Breast epithelium (tissue), 4 donors: ENCODE measurements around the gene PROX2. TPM values are rescaled to one million over a fixed set of nuclear protein-coding genes. Genes with fewer than 3 reads are reported as not detected.
A peak's percentile ranks its signal among the peaks of the same experiment; 100 is the strongest.

Experiments used
- DNase-seq, 2 donors: peaks; one replicate each; pipeline ENCODE4 v3.0.0-alpha.2; 2019; ENCODE audit warnings: low spot score in 2 of 2
- H3K27ac ChIP-seq, 2 donors: fragments of 200-600 bp; sonication (generic) in 1 of 2; one replicate each; pipeline ENCODE4 v1.5.1; 2016 to 2019; ENCODE audit warnings: mild to moderate bottlenecking in 1 of 2
- H3K27me3 ChIP-seq, 2 donors: fragments of 200-600 bp; sonication (generic) in 1 of 2; one replicate each; pipeline versions ENCODE4 v1.5.1 to v1.6.0; 2017 to 2019; ENCODE audit warnings: control low read depth in 1 of 2, mild to moderate bottlenecking in 1 of 2
- H3K36me3 ChIP-seq: fragments of 200-600 bp; one replicate; pipeline ENCODE4 v1.5.1; 2019
- H3K4me1 ChIP-seq, 2 donors: fragments of 200-600 bp; sonication (generic); one replicate each; pipeline ENCODE4 v1.5.1; 2016 to 2019; ENCODE audit warnings: control low read depth in 1 of 2
- H3K4me3 ChIP-seq, 3 donors: fragments of 200-600 bp; sonication (generic); 1 replicate in 2 of 3; 2 replicates in 1 of 3; pipeline ENCODE4 v1.5.1; 2016 to 2019; ENCODE audit warnings: mild to moderate bottlenecking in 3 of 3, moderate library complexity in 2 of 3
- H3K9me3 ChIP-seq, 2 donors: fragments of 200-600 bp; sonication (generic) in 1 of 2; one replicate each; pipeline ENCODE4 v1.5.1; 2016 to 2019; ENCODE audit warnings: control low read depth in 1 of 2
- CTCF ChIP-seq, 3 donors: fragments of 450-650 bp; IDR thresholded peaks; one replicate each; pipeline ENCODE4 v1.5.1; 2016 to 2017; ENCODE audit warnings: antibody characterized with exemption in 3 of 3, mild to moderate bottlenecking in 3 of 3, moderate library complexity in 3 of 3
- POLR2A ChIP-seq: fragments of 450-650 bp; IDR thresholded peaks from one replicate; pipeline ENCODE4 v1.6.1; 2016; ENCODE audit warnings: antibody characterized with exemption, mild to moderate bottlenecking, moderate library complexity
- POLR2AphosphoS5 ChIP-seq, 3 donors: sonication (generic); formaldehyde crosslinking; IDR thresholded peaks; one replicate each; pipeline ENCODE4 v1.6.1; 2017; ENCODE audit warnings: antibody characterized with exemption in 3 of 3
- intact Hi-C: fragments of 100-400 bp; cut with DNase I; formaldehyde crosslinking; loops from one replicate; pipeline ENCODE4 v1.15.1; 2023; ENCODE audit warnings: low total_unique reads
- total RNA-seq, 3 donors: library from RNA; depleted of rRNA; stranded (reverse); fragments of >200 nt; gene quantifications; one replicate each; pipeline ENCODE4 v1.1.0, GENCODE V29; 2016

PROX2 gene
- total RNA-seq, 3 donors from 2014 or later: not detected

- TF ChIP-seq POLR2A (no peak), POLR2AphosphoS5 (IDR thresholded peaks at IDR 0.05) (peak in 1 of 3 donors; percentile 37), CTCF (IDR thresholded peaks at IDR 0.05) (peak; percentile 77 to 85 (median 84))
- Histone ChIP-seq H3K27me3 (no peaks in the 10 kb centered on the region), H3K4me1 (no peaks in the 10 kb centered on the region), H3K27ac (no peak overlapping the region), H3K9me3 (no peaks in the 10 kb centered on the region), H3K4me3 (no peak overlapping the region), H3K36me3 (no peaks in the 10 kb centered on the region)
- intact Hi-C loops: loop anchor here (2.0 kb wide), 1 partner anchor 18 kb away; no protein-coding TSS in a partner anchor
- DNase-seq: peak; percentile 80 to 92
Observed at GRCh38 chr14:74860899-74861733, 14.8 kb downstream of the PROX2 start.

GRCh38 chr14:74859757-74860552, 16.0 kb downstream of the PROX2 start:
- Histone ChIP-seq H3K4me1 (no peaks in the 10 kb centered on the region), H3K4me3 (no peak overlapping the region), H3K9me3 (no peaks in the 10 kb centered on the region), H3K27ac (no peak overlapping the region), H3K27me3 (no peaks in the 10 kb centered on the region), H3K36me3 (no peaks in the 10 kb centered on the region)
- no peak for DNase-seq
- intact Hi-C loops: loop anchor here (2.0 kb wide), 1 partner anchor 19 kb away; no protein-coding TSS in a partner anchor
- no peak for TF ChIP-seq POLR2AphosphoS5 (IDR thresholded peaks at IDR 0.05)
- TF ChIP-seq POLR2A: no peak
- TF ChIP-seq CTCF (IDR thresholded peaks at IDR 0.05): no peak

DNA sequence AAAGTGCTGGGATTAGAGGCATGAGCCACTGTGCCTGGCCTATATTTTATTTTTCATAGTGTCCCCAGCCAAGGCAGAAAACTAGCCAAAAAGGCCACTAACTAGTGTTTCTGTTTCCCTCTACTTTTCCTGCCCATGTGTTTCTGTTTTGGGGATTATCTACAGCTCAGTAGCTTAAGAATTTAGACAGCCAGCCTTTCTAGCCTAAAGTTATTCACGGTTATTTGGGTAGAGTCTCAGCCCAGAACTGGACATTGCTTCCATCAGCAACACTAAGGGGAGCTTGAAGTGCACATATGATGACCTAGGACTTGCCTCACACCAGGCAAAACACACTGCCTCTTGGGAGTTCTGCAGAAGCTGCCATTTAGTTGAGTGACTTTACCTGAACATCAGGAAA, 17.9 kb downstream of the PROX2 start:
- intact Hi-C loops: no loop called here

GRCh38 chr14:74856366-74856765, 19.6 kb downstream of the PROX2 start:
- Histone ChIP-seq H3K27me3 (no peaks in the 10 kb centered on the region), H3K4me3 (no peak overlapping the region), H3K27ac (no peak overlapping the region), H3K9me3 (no peaks in the 10 kb centered on the region), H3K4me1 (no peaks in the 10 kb centered on the region), H3K36me3 (no peaks in the 10 kb centered on the region)
- intact Hi-C loops: no loop called here
- TF ChIP-seq CTCF (IDR thresholded peaks at IDR 0.05): no peak
- no peak for TF ChIP-seq POLR2AphosphoS5 (IDR thresholded peaks at IDR 0.05)
- no peak for TF ChIP-seq POLR2A
- DNase-seq: no peak

More for the DNA sequence above, 17.9 kb downstream of the PROX2 start:
- no peak overlapping the region for H3K27ac ChIP-seq
- H3K9me3 ChIP-seq: no peaks in the 10 kb centered on the region
- no peaks in the 10 kb centered on the region for H3K27me3 ChIP-seq
- no peak overlapping the region for H3K4me3 ChIP-seq
- no peak for TF ChIP-seq CTCF (IDR thresholded peaks at IDR 0.05)
- TF ChIP-seq POLR2AphosphoS5 (IDR thresholded peaks at IDR 0.05): no peak
- no peak for TF ChIP-seq POLR2A
- no peaks in the 10 kb centered on the region for H3K36me3 ChIP-seq
- no peaks in the 10 kb centered on the region for H3K4me1 ChIP-seq
- no peak for DNase-seq

DNA sequence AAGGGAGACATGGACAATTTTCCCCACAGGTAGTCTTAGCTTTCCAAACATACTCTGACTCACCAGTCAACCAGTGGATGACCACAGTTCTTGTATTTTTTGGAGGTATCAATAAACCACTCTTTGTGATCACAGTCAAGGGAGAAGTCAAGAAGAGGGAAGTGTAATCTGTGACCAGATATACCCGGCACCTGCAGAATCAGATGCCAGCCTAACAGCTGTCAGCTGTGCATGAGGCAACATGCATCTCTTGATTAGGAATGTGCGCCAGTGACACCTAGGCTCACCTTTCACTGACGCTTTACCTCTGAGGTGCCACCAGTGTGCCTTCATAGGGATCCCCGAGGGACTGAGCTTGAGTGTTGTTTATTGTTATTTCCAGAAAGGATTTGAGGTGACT, 20.0 kb downstream of the PROX2 start:
- Histone ChIP-seq H3K4me1 (no peaks in the 10 kb centered on the region), H3K27ac (no peak overlapping the region), H3K36me3 (no peaks in the 10 kb centered on the region), H3K27me3 (no peaks in the 10 kb centered on the region), H3K9me3 (no peaks in the 10 kb centered on the region), H3K4me3 (no peak overlapping the region)
- intact Hi-C loops: no loop called here
- TF ChIP-seq POLR2A: no peak
- DNase-seq: no peak
